PC-3 (cell line): Measurements from ENCODE around the gene LAD1. TPM values are rescaled to one million over a fixed set of nuclear protein-coding genes. Genes with fewer than 3 reads are reported as not detected.

ENCODE experiments used
- ATAC-seq: fragments of 200-7000 bp; cut with Tn5 transposase; 2 replicates; pipeline ENCODE4 v1.9.1; 2020; ENCODE audit warnings: mild to moderate bottlenecking, moderate library complexity
- BruUV-seq: library from RNA; stranded (reverse); fragments of 400-500 nt; replicated peaks from 2 replicates; lab custom pipeline; 2021; lab: Mats Ljungman, UMichigan
- CTCF ChIA-PET: fragments of 300-600 bp; sonication (Branson Sonifier 250); formaldehyde crosslinking; loops from one replicate; lab custom pipeline; 2022; ENCODE audit warnings: antibody characterized with exemption; lab: Charles Lee
- POLR2A ChIA-PET: fragments of 300-600 bp; sonication (Branson Sonifier 250); formaldehyde crosslinking; loops from one replicate; lab custom pipeline; 2022; ENCODE audit warnings: antibody characterized with exemption; ENCODE audit not compliant: unreplicated experiment; lab: Charles Lee
- DNase-seq: peaks from one replicate; pipeline ENCODE4 v3.0.0-alpha.2; 2015
- H2AFZ ChIP-seq: fragments of 300-600 bp; sonication (generic); 2 replicates; pipeline ENCODE4 v1.6.0; 2016; ENCODE audit warnings: antibody characterized with exemption, low read length
- H3F3A ChIP-seq: fragments of 300-600 bp; sonication (generic); one replicate; pipeline ENCODE4 v1.6.0; 2017; ENCODE audit warnings: antibody characterized with exemption, low read length, control low read depth, mild to moderate bottlenecking; ENCODE audit not compliant: unreplicated experiment
- H3K27ac ChIP-seq: fragments of 300-600 bp; sonication (generic); 2 replicates; pipeline ENCODE4 v1.5.1; 2016; ENCODE audit warnings: mild to moderate bottlenecking, low read length
- H3K27me3 ChIP-seq: fragments of 300-600 bp; sonication (generic); 2 replicates; pipeline ENCODE4 v1.6.1; 2016; ENCODE audit warnings: low read length, mixed read lengths
- H3K36me3 ChIP-seq: fragments of 300-600 bp; sonication (generic); 2 replicates; pipeline ENCODE4 v1.6.1; 2016; ENCODE audit warnings: low read depth, mixed run types, low read length, mixed read lengths
- H3K4me1 ChIP-seq: fragments of 300-600 bp; sonication (generic); 2 replicates; pipeline ENCODE4 v1.5.1; 2016; ENCODE audit warnings: low read length; ENCODE audit not compliant: insufficient read depth
- H3K4me2 ChIP-seq: fragments of 300-600 bp; sonication (generic); 2 replicates; pipeline ENCODE4 v1.6.0; 2016; ENCODE audit warnings: low read length
- H3K4me3 ChIP-seq: fragments of 300-600 bp; sonication (generic); 2 replicates; pipeline ENCODE4 v1.5.1; 2016; ENCODE audit warnings: mild to moderate bottlenecking, low read length, mixed read lengths
- H3K79me2 ChIP-seq: fragments of 300-600 bp; sonication (generic); 2 replicates; pipeline ENCODE4 v1.6.1; 2017; ENCODE audit warnings: low read length, mixed read lengths
- H3K9ac ChIP-seq: fragments of 300-600 bp; sonication (generic); 2 replicates; pipeline ENCODE4 v1.6.0; 2016; ENCODE audit warnings: mild to moderate bottlenecking, low read length
- H3K9me2 ChIP-seq: fragments of 300-600 bp; sonication (generic); replicated peaks from 2 replicates; pipeline ENCODE4 v1.6.1; 2016; ENCODE audit warnings: mixed run types, low read length, mixed read lengths
- H3K9me3 ChIP-seq: fragments of 300-600 bp; sonication (generic); 2 replicates; pipeline ENCODE4 v1.6.1; 2016; ENCODE audit warnings: low read length, mixed read lengths
- H4K20me1 ChIP-seq: fragments of 300-600 bp; sonication (generic); 2 replicates; pipeline ENCODE4 v1.6.1; 2016; ENCODE audit warnings: low read length, mixed read lengths
- CTCF ChIP-seq: fragments of 300-600 bp; sonication (generic); conservative IDR thresholded peaks from 2 replicates; pipeline ENCODE4 v1.5.1; 2017; ENCODE audit warnings: antibody characterized with exemption, low read depth, mild to moderate bottlenecking, low read length
- EZH2 ChIP-seq: fragments of 300-600 bp; sonication (generic); IDR thresholded peaks from one replicate; pipeline ENCODE4 v1.6.1; 2017; ENCODE audit warnings: antibody characterized with exemption, mild to moderate bottlenecking, low read length; ENCODE audit not compliant: unreplicated experiment
- EZH2phosphoT487 ChIP-seq: fragments of 300-600 bp; sonication (generic); IDR thresholded peaks from 2 replicates; pipeline ENCODE4 v1.6.1; 2018; ENCODE audit warnings: mild to moderate bottlenecking, antibody characterized with exemption, low read length, borderline replicate concordance
- intact Hi-C: fragments of 100-400 bp; cut with micrococcal nuclease; formaldehyde crosslinking; loops from 2 replicates; pipeline ENCODE4 v1.9.0; 2023
- total RNA-seq: library from RNA; depleted of rRNA; stranded (reverse); fragments of >200 nt; gene quantifications from 2 replicates; pipeline ENCODE4 v1.2.3, GENCODE V29; 2014

The LAD1 gene
- total RNA-seq, 1 experiment from 2014 or later = 310 TPM

GRCh38 chr1:201365251-201365650, 33.9 kb downstream of the LAD1 start:
- Histone ChIP-seq H3K36me3 (no peaks in the 10 kb centered on the region), H3K9me3 (no peaks in the 10 kb centered on the region), H3F3A (no peaks in the 10 kb centered on the region), H3K4me1 (no peaks in the 10 kb centered on the region), H3K4me3 (no peak overlapping the region), H3K4me2 (no peak overlapping the region), H2AFZ (no peak overlapping the region), H3K27me3 (peaks cover 39% of the 10 kb centered on the region), H4K20me1 (no peaks in the 10 kb centered on the region), H3K27ac (no peak overlapping the region), H3K9me2 (no peaks in the 10 kb centered on the region), H3K79me2 (no peaks in the 10 kb centered on the region), H3K9ac (no peak overlapping the region)
- CTCF ChIA-PET = no interaction called here
- intact Hi-C loops = no loop called here
- TF ChIP-seq EZH2 = no peak
- TF ChIP-seq EZH2phosphoT487 = no peak
- TF ChIP-seq CTCF = no peak
- no TSS peak for BruUV-seq
- POLR2A ChIA-PET = no interaction called here
- ATAC-seq = no peak
- DNase-seq = no peak

- ChIA-PET POLR2A (no interaction called here), CTCF (no interaction called here)
- no peaks in the 10 kb centered on the region for H3K9me2 ChIP-seq
- no peak for DNase-seq
- BruUV-seq = no TSS peak
- H2AFZ ChIP-seq = no peak overlapping the region
- no peak overlapping the region for H3K27ac ChIP-seq
- H3K27me3 ChIP-seq = peaks cover 34% of the 10 kb centered on the region
- no peaks in the 10 kb centered on the region for H3K4me1 ChIP-seq
- H3K36me3 ChIP-seq = no peaks in the 10 kb centered on the region
- H3K79me2 ChIP-seq = no peaks in the 10 kb centered on the region
- H4K20me1 ChIP-seq = no peaks in the 10 kb centered on the region
- no peak overlapping the region for H3K9ac ChIP-seq
- TF ChIP-seq EZH2 (no peak), EZH2phosphoT487 (no peak), CTCF (no peak)
- intact Hi-C loops = loop anchor here (5.0 kb wide), 1 partner anchor 277 kb away; no protein-coding TSS in a partner anchor
- H3K9me3 ChIP-seq = no peaks in the 10 kb centered on the region
- H3K4me2 ChIP-seq = no peak overlapping the region
- ATAC-seq = no peak
- H3K4me3 ChIP-seq = no peak overlapping the region
- no peaks in the 10 kb centered on the region for H3F3A ChIP-seq
Measured at GRCh38 chr1:201364808-201365105, 34.4 kb downstream of the LAD1 start.

GRCh38 chr1:201363467-201363866, 35.7 kb downstream of the LAD1 start:
- TF ChIP-seq CTCF (no peak), EZH2phosphoT487 (no peak), EZH2 (no peak)
- no peaks in the 10 kb centered on the region for H3K4me1 ChIP-seq
- H3K79me2 ChIP-seq = no peaks in the 10 kb centered on the region
- H3K27me3 ChIP-seq = peaks cover 24% of the 10 kb centered on the region
- CTCF ChIA-PET = interaction anchor here (1.1 to 2.4 kb wide), 2 partner anchors 12 to 109 kb away, joined by 3 to 13 read pairs; no protein-coding TSS in a partner anchor
- no peak overlapping the region for H2AFZ ChIP-seq
- H3K9me3 ChIP-seq = no peaks in the 10 kb centered on the region
- no peaks in the 10 kb centered on the region for H4K20me1 ChIP-seq
- BruUV-seq = no TSS peak
- H3K27ac ChIP-seq = no peak overlapping the region
- intact Hi-C loops = loop anchor here (5.0 kb wide), 1 partner anchor 276 kb away; no protein-coding TSS in a partner anchor
- POLR2A ChIA-PET = interaction anchor here (0.6 kb wide), 1 partner anchor 40 kb away, joined by 6 read pairs; no protein-coding TSS in a partner anchor
- no peak overlapping the region for H3K4me3 ChIP-seq
- no peaks in the 10 kb centered on the region for H3K9me2 ChIP-seq
- no peak overlapping the region for H3K9ac ChIP-seq
- no peak overlapping the region for H3K4me2 ChIP-seq
- ATAC-seq (no peak), DNase-seq (no peak)
- no peaks in the 10 kb centered on the region for H3F3A ChIP-seq
- H3K36me3 ChIP-seq = no peaks in the 10 kb centered on the region
